SK-N-SH (cell line): Measurements from ENCODE around the gene CDH4. TPM values are rescaled to one million over a fixed set of nuclear protein-coding genes. Genes with fewer than 3 reads are reported as not detected.
"Not testable (repeated sequence)": the region's sequence is repeated elsewhere in the genome, so short reads cannot be mapped to it uniquely, and the experiment has no call there.

Experiments used
- CTCF ChIA-PET: fragments of 300-600, 350-600 bp; formaldehyde crosslinking; extraction: SDS; loops from one replicate; lab custom pipeline; 2021; lab: Yijun Ruan, JAX
- POLR2A ChIA-PET: fragments of 350-600 bp; sonication (Branson Sonifier 250); formaldehyde crosslinking; extraction: SDS; loops from one replicate; lab custom pipeline; 2020; ENCODE audit warnings: antibody characterized with exemption, inconsistent platforms; lab: Yijun Ruan, JAX
- DNase-seq: peaks from one replicate; pipeline ENCODE4 v3.0.0; 2012
- H2AFZ ChIP-seq: fragments of 200-600 bp; sonication (generic); 2 replicates; pipeline ENCODE4 v1.8.1; 2016; ENCODE audit warnings: antibody characterized with exemption, mild to moderate bottlenecking, low read depth
- H3F3A ChIP-seq: fragments of 200-600 bp; sonication (generic); replicated peaks from 2 replicates; pipeline ENCODE3; 2016; ENCODE audit warnings: antibody characterized with exemption, mild to moderate bottlenecking; ENCODE audit not compliant: insufficient read depth
- H3K27ac ChIP-seq, 2 experiments: fragments of 200-500 bp in 1 of 2; fragments of 200-600 bp in 1 of 2; sonication (Bioruptor generic) in 1 of 2; sonication (generic), shearing (Covaris generic) in 1 of 2; 2 replicates each; pipeline versions ENCODE4 v1.5.1 to v1.6.1; 2014 to 2016; ENCODE audit warnings: low read depth in 2 of 2, inconsistent platforms in 1 of 2, low read length in 1 of 2, mild to moderate bottlenecking in 1 of 2, mixed read lengths in 1 of 2
- H3K27me3 ChIP-seq: fragments of 200-600 bp; sonication (generic), shearing (Covaris generic); 2 replicates; pipeline ENCODE4 v1.6.1; 2016; ENCODE audit warnings: mixed run types; ENCODE audit not compliant: insufficient read depth
- H3K36me3 ChIP-seq, 2 experiments: fragments of 200-500 bp in 1 of 2; fragments of 200-600 bp in 1 of 2; sonication (Bioruptor generic) in 1 of 2; sonication (generic) in 1 of 2; replicated peaks in 1 of 2; 2 replicates each; pipeline versions ENCODE3 to v1.5.1; 2014 to 2016; ENCODE audit warnings: low read length in 1 of 2, mild to moderate bottlenecking in 1 of 2; ENCODE audit not compliant: insufficient read depth in 2 of 2, control insufficient read depth in 1 of 2
- H3K4me1 ChIP-seq, 2 experiments: fragments of 200-500 bp in 1 of 2; fragments of 200-600 bp in 1 of 2; sonication (Bioruptor generic) in 1 of 2; sonication (generic), shearing (Covaris generic) in 1 of 2; 2 replicates each; pipeline versions ENCODE4 v1.5.1 to v1.6.1; 2014 to 2016; ENCODE audit warnings: low read depth in 1 of 2, low read length in 1 of 2, mixed run types in 1 of 2; ENCODE audit not compliant: insufficient read depth in 2 of 2, control insufficient read depth in 1 of 2
- H3K4me2 ChIP-seq: fragments of 200-600 bp; sonication (generic), shearing (Covaris generic); 2 replicates; pipeline ENCODE4 v1.6.1; 2017; ENCODE audit warnings: mixed run types
- H3K4me3 ChIP-seq, 2 experiments: fragments of 200-500 bp in 1 of 2; fragments of 200-600 bp in 1 of 2; sonication (Bioruptor generic) in 1 of 2; sonication (generic), shearing (Covaris generic) in 1 of 2; 2 replicates each; pipeline versions ENCODE4 v1.5.1 to v1.8.1; 2014 to 2016; ENCODE audit warnings: low read depth in 2 of 2, inconsistent platforms in 1 of 2, low read length in 1 of 2, mild to moderate bottlenecking in 1 of 2, mixed read lengths in 1 of 2, moderate library complexity in 1 of 2
- H3K79me2 ChIP-seq: fragments of 200-600 bp; sonication (generic); 2 replicates; pipeline ENCODE4 v1.8.1; 2017; ENCODE audit warnings: mild to moderate bottlenecking; ENCODE audit not compliant: insufficient read depth
- H3K9ac ChIP-seq: fragments of 200-600 bp; sonication (generic); 2 replicates; pipeline ENCODE4 v1.6.1; 2017; ENCODE audit warnings: mixed run types
- H3K9me2 ChIP-seq: fragments of 200-600 bp; sonication (generic); 2 replicates; pipeline ENCODE4 v1.6.1; 2017; ENCODE audit warnings: mixed run types
- H3K9me3 ChIP-seq: fragments of 200-600 bp; sonication (generic); 2 replicates; pipeline ENCODE4 v1.6.1; 2017; ENCODE audit warnings: mixed run types, mild to moderate bottlenecking, moderate library complexity
- H4K20me1 ChIP-seq: fragments of 200-600 bp; sonication (generic); 2 replicates; pipeline ENCODE4 v1.6.1; 2017; ENCODE audit warnings: mild to moderate bottlenecking, mixed run types; ENCODE audit not compliant: insufficient read depth
- ELF1 ChIP-seq: IDR thresholded peaks from 2 replicates; pipeline ENCODE4 v1.4.0; 2012
- EZH2phosphoT487 ChIP-seq: fragments of 200-600 bp; sonication (generic); IDR thresholded peaks from 2 replicates; pipeline ENCODE4 v1.6.1; 2017; ENCODE audit warnings: low read depth, mixed run types, mild to moderate bottlenecking, antibody characterized with exemption, moderate library complexity, borderline replicate concordance
- FOSL2 ChIP-seq: IDR thresholded peaks from 2 replicates; pipeline ENCODE4 v1.4.0; 2012; ENCODE audit warnings: low read depth, mild to moderate bottlenecking, moderate library complexity, borderline replicate concordance
- FOXJ3 ChIP-seq: sonication (generic); formaldehyde crosslinking; IDR thresholded peaks from 2 replicates; pipeline ENCODE4 v1.5.1; 2020; ENCODE audit warnings: mild to moderate bottlenecking, missing genetic modification reagents
- MXI1 ChIP-seq: IDR thresholded peaks from 2 replicates; pipeline ENCODE4 v1.6.1; 2012; ENCODE audit warnings: mild to moderate bottlenecking, low read depth, low read length, improper control_type of control experiment
- NRF1 ChIP-seq: IDR thresholded peaks from 2 replicates; pipeline ENCODE4 v1.6.1; 2012; ENCODE audit warnings: low read depth, mild to moderate bottlenecking, low read length
- RAD21 ChIP-seq: IDR thresholded peaks from 2 replicates; pipeline ENCODE4 v1.6.1; 2012; ENCODE audit warnings: mild to moderate bottlenecking, low read length
- RFX5 ChIP-seq: IDR thresholded peaks from 2 replicates; pipeline ENCODE4 v1.6.1; 2012; ENCODE audit warnings: mild to moderate bottlenecking, improper control_type of control experiment, low read length
- TCF12 ChIP-seq: IDR thresholded peaks from 2 replicates; pipeline ENCODE4 v1.4.0; 2012
- TEAD4 ChIP-seq: IDR thresholded peaks from 2 replicates; pipeline ENCODE4 v1.4.0; 2012; ENCODE audit warnings: mild to moderate bottlenecking, borderline replicate concordance; ENCODE audit not compliant: insufficient read depth
- YY1 ChIP-seq: IDR thresholded peaks from 2 replicates; pipeline ENCODE4 v1.4.0; 2012; ENCODE audit warnings: low read depth, mild to moderate bottlenecking
- WGBS: methylation state at CpG from one replicate; pipeline ENCODE4 v1.1.6; 2017; ENCODE audit warnings: low lambda C conversion rate; 5-methylcytosine and 5-hydroxymethylcytosine counted together
- polyA plus RNA-seq, 3 experiments: library from polyadenylated mRNA; depleted of rRNA; stranded (reverse); fragments of >200 nt; gene quantifications; 2 replicates each; pipeline ENCODE4 v1.2.3, GENCODE V29; 2012
- TF ChIP-seq, protein P1 (sequence below): fragments of 200-600 bp; sonication (generic); IDR thresholded peaks from 2 replicates; pipeline ENCODE4 v1.6.1; 2017; ENCODE audit warnings: antibody characterized with exemption, mild to moderate bottlenecking, moderate library complexity
- TF ChIP-seq, protein P2 (sequence below): IDR thresholded peaks from 2 replicates; pipeline ENCODE4; 2012
- TF ChIP-seq, protein P3 (sequence below): IDR thresholded peaks from 2 replicates; pipeline ENCODE4 v1.4.0; 2012; ENCODE audit warnings: low read depth, borderline replicate concordance
- TF ChIP-seq, protein P4 (sequence below): IDR thresholded peaks from 2 replicates; pipeline ENCODE4 v1.4.0; 2012; ENCODE audit warnings: low read depth

CDH4 gene
- polyA plus RNA-seq, 1 of the 3 experiments (the other 2 are of a cell fraction) = not detected

DNA sequence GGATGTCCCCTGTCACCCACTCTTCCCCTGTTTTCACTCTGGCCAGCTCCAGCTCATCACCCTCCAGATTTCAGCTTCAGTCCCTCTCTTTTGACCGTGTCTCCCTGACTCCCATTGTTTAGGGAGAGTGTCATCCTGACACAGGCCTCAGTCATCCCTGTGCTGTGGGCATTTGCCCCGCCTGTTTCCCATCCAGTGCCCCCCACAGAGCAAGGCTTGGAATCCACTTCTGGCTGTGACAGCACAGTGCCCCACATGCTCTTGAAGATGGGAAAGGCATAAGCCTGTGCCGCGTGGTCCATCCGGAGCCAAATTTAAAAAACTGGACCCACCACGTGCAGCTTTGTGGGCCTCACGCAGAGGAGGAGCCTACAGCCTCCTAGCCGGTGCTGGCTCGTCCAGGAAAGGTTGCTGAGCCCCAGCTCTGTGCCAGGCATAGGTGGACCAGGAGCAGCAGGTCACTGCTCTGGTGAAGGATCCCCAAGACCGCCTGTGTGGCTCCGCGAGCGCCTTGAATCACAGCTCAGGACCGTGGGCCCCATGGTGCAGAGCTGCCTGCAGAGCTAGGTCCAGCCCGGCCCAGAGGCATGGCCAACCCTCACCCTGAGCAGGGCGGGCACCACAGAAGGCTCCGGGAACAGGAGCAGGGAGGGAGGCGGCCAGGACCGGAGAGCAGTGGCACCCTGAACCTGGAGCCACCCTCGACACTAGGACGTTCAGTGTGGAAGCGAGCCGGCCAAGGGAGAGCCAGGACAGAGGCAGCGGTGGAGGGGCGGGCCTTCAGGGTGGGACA is 172.8 kb downstream of the CDH4 start:
- Histone ChIP-seq H3K36me3 (no peaks in the 10 kb centered on the region), H3F3A (no peaks in the 10 kb centered on the region), H3K79me2 (no peaks in the 10 kb centered on the region), H3K27ac (no peak overlapping the region), H2AFZ (no peak overlapping the region), H3K9me3 (no peaks in the 10 kb centered on the region), H3K4me2 (no peak overlapping the region), H3K9ac (no peak overlapping the region), H3K4me3 (no peak overlapping the region), H4K20me1 (no peaks in the 10 kb centered on the region), H3K4me1 (no peaks in the 10 kb centered on the region), H3K9me2 (no peaks in the 10 kb centered on the region), H3K27me3 (no peaks in the 10 kb centered on the region)
- POLR2A ChIA-PET = no interaction called here
- WGBS = 76% methylated on average over 18 of the region's 25 CpGs
- no peak for DNase-seq
- no peak for TF ChIP-seq TEAD4
- TF ChIP-seq, protein P1, sequence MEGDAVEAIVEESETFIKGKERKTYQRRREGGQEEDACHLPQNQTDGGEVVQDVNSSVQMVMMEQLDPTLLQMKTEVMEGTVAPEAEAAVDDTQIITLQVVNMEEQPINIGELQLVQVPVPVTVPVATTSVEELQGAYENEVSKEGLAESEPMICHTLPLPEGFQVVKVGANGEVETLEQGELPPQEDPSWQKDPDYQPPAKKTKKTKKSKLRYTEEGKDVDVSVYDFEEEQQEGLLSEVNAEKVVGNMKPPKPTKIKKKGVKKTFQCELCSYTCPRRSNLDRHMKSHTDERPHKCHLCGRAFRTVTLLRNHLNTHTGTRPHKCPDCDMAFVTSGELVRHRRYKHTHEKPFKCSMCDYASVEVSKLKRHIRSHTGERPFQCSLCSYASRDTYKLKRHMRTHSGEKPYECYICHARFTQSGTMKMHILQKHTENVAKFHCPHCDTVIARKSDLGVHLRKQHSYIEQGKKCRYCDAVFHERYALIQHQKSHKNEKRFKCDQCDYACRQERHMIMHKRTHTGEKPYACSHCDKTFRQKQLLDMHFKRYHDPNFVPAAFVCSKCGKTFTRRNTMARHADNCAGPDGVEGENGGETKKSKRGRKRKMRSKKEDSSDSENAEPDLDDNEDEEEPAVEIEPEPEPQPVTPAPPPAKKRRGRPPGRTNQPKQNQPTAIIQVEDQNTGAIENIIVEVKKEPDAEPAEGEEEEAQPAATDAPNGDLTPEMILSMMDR = no peak
- no peak for TF ChIP-seq TCF12
- TF ChIP-seq YY1 = no peak
- TF ChIP-seq, protein P2, sequence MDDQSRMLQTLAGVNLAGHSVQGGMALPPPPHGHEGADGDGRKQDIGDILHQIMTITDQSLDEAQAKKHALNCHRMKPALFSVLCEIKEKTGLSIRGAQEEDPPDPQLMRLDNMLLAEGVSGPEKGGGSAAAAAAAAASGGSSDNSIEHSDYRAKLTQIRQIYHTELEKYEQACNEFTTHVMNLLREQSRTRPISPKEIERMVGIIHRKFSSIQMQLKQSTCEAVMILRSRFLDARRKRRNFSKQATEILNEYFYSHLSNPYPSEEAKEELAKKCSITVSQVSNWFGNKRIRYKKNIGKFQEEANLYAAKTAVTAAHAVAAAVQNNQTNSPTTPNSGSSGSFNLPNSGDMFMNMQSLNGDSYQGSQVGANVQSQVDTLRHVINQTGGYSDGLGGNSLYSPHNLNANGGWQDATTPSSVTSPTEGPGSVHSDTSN = no peak
- no peak for TF ChIP-seq NRF1
- no peak for TF ChIP-seq ELF1
- TF ChIP-seq FOXJ3 (CRISPR knock-in tag) = no peak
- no peak for TF ChIP-seq FOSL2
- no peak for TF ChIP-seq MXI1
- TF ChIP-seq, protein P3, sequence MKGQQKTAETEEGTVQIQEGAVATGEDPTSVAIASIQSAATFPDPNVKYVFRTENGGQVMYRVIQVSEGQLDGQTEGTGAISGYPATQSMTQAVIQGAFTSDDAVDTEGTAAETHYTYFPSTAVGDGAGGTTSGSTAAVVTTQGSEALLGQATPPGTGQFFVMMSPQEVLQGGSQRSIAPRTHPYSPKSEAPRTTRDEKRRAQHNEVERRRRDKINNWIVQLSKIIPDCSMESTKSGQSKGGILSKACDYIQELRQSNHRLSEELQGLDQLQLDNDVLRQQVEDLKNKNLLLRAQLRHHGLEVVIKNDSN = no peak
- TF ChIP-seq RAD21 = no peak
- no peak for TF ChIP-seq RFX5
- TF ChIP-seq, protein P4, sequence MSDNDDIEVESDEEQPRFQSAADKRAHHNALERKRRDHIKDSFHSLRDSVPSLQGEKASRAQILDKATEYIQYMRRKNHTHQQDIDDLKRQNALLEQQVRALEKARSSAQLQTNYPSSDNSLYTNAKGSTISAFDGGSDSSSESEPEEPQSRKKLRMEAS = no peak
- no peak for TF ChIP-seq EZH2phosphoT487
- CTCF ChIA-PET = no interaction called here

DNA sequence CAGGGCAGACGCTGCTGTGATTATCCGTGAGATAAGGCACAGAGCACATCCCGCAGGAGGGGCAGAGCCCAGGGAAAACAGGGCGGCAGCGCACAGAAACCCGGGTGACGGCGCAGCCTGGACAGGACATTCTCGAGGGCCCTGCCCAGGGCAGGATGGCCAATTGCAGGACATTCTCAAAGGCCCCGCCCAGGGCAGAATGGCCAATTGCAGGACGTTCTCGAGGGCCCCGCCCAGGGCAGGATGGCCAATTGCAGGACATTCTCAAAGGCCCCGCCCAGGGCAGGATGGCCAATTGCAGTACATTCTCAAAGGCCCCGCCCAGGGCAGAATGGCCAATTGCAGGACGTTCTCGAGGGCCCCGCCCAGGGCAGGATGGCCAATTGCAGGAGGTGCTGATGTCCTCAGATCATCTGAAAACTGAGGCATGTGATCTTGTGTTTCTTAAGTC is 173.5 kb downstream of the CDH4 start:
- H3F3A ChIP-seq, H3K79me2 ChIP-seq, H3K4me1 ChIP-seq, H3K4me2 ChIP-seq, H3K36me3 ChIP-seq, POLR2A ChIA-PET, H3K27me3 ChIP-seq, H3K9ac ChIP-seq, DNase-seq, H2AFZ ChIP-seq, H3K4me3 ChIP-seq, H3K27ac ChIP-seq, H4K20me1 ChIP-seq, H3K9me3 ChIP-seq, CTCF ChIA-PET, H3K9me2 ChIP-seq: not testable (repeated sequence)
- 44% methylated on average over 10 of the region's 18 CpGs for WGBS
